Small intestine (tissue), 7 donors: ENCODE results near the gene KEL. TPM values are rescaled to one million over a fixed set of nuclear protein-coding genes. Genes with fewer than 3 reads are reported as not detected.

Source experiments
- DNase-seq, 2 donors: peaks; one replicate each; pipeline versions ENCODE4 v3.0.0 to v3.0.0-alpha.2; 2013
- FAIRE-seq: peaks from 2 replicates; lab custom pipeline; 2012; peaks lifted over from hg19 to GRCh38; lab: Jason Lieb, UNC
- H3K27ac ChIP-seq, 3 donors: one replicate each; pipeline ENCODE4 v1.5.1; 2013; ENCODE audit warnings: low read length in 2 of 3, mild to moderate bottlenecking in 2 of 3, control low read depth in 1 of 3, inconsistent platforms in 1 of 3, low read depth in 1 of 3, moderate library complexity in 1 of 3
- H3K27me3 ChIP-seq, 3 donors: one replicate each; pipeline ENCODE4 v1.6.1; 2013; ENCODE audit warnings: low read length in 3 of 3, inconsistent platforms in 1 of 3; ENCODE audit not compliant: control insufficient read depth in 3 of 3, insufficient read depth in 3 of 3
- H3K36me3 ChIP-seq, 3 donors: one replicate each; pipeline ENCODE4 v1.6.1; 2013; ENCODE audit warnings: low read length in 3 of 3, inconsistent platforms in 1 of 3, low read depth in 1 of 3, mild to moderate bottlenecking in 1 of 3, moderate library complexity in 1 of 3; ENCODE audit not compliant: control insufficient read depth in 3 of 3, insufficient read depth in 2 of 3
- H3K4me1 ChIP-seq, 3 donors: one replicate each; pipeline ENCODE4 v1.6.1; 2013; ENCODE audit warnings: low read length in 2 of 3, inconsistent platforms in 1 of 3, low read depth in 1 of 3, mild to moderate bottlenecking in 1 of 3, moderate library complexity in 1 of 3; ENCODE audit not compliant: control insufficient read depth in 3 of 3, insufficient read depth in 2 of 3
- H3K4me3 ChIP-seq, 3 donors: one replicate each; pipeline ENCODE4 v1.5.1; 2013; ENCODE audit warnings: low read length in 3 of 3, control low read depth in 1 of 3, inconsistent platforms in 1 of 3, low read depth in 1 of 3, mild to moderate bottlenecking in 1 of 3, moderate library complexity in 1 of 3
- H3K9me3 ChIP-seq, 2 donors: one replicate each; pipeline ENCODE4 v1.6.1; 2013; ENCODE audit warnings: low read depth in 1 of 2, low read length in 1 of 2; ENCODE audit not compliant: control insufficient read depth in 2 of 2, insufficient read depth in 1 of 2
- WGBS, 3 donors: extraction: QIAGEN DNeasy Blood & Tissue Kit; methylation state at CpG; one replicate each; pipeline ENCODE4 v1.1.7; 2013; 5-methylcytosine and 5-hydroxymethylcytosine counted together
- polyA plus RNA-seq, 4 donors: library from polyadenylated mRNA; stranded (reverse) in 3 of 4; unstranded in 1 of 4; fragments of 200-250 nt in 3 of 4; fragments of 120-200 nt in 1 of 4; gene quantifications; one replicate each; pipeline versions ENCODE4 v1.2.1 to v1.2.3, GENCODE V29; 2013
- donor health status: healthy with polysubstance abuse.
- donor health status: control.
- donor health status: control.
- donor health status: Bipolar disorder and iron deficiency.
- donor health status: healthy.

KEL gene
- polyA plus RNA-seq, 4 donors, result 0.13 to 6.6 TPM; not detected in 2

DNA sequence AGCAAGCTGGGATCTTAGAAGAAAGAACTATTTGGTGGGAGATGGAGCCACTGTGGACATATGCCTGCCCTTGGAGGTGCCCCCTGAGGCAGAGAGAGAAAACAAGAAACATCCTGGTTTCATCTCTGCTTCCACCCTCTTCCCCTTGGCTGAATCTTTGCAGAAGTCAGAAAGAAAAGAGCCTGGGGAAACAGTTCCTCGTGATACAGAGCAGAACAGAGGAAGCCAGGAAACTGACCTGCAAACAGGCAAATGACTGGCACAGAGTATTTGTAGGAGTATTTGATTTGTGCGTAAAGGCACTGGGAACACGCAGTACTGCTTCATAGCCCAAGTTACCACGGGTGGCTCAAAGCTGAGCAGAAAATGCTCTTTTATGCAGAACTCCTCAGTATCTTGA, 7.0 kb upstream of the KEL start:
- H3K27ac ChIP-seq, result no peak overlapping the region
- H3K9me3 ChIP-seq, result no peaks in the 10 kb centered on the region
- 36 to 54% (median 40%) methylated on average over 4 of the region's 4 CpGs for WGBS, 3 donors
- H3K4me1 ChIP-seq, result peaks cover 0 to 10% (median 0%) of the 10 kb centered on the region in 3 donors
- FAIRE-seq (no peak), DNase-seq (no peak)
- no peaks in the 10 kb centered on the region for H3K27me3 ChIP-seq
- H3K4me3 ChIP-seq, result no peak overlapping the region
- H3K36me3 ChIP-seq, result no peaks in the 10 kb centered on the region

- no peaks in the 10 kb centered on the region for H3K36me3 ChIP-seq
- DNase-seq (no peak), FAIRE-seq (no peak)
- WGBS, 3 donors, result 65 to 78% (median 66%) methylated on average over 4 of the region's 4 CpGs
- no peak overlapping the region for H3K4me3 ChIP-seq
- H3K27me3 ChIP-seq, result no peaks in the 10 kb centered on the region
- H3K4me1 ChIP-seq, result peaks cover 0 to 17% (median 0%) of the 10 kb centered on the region in 3 donors
- H3K27ac ChIP-seq, result no peak overlapping the region
- no peaks in the 10 kb centered on the region for H3K9me3 ChIP-seq
Measured at GRCh38 chr7:142968229-142968628, 6.1 kb upstream of the KEL start.

DNA sequence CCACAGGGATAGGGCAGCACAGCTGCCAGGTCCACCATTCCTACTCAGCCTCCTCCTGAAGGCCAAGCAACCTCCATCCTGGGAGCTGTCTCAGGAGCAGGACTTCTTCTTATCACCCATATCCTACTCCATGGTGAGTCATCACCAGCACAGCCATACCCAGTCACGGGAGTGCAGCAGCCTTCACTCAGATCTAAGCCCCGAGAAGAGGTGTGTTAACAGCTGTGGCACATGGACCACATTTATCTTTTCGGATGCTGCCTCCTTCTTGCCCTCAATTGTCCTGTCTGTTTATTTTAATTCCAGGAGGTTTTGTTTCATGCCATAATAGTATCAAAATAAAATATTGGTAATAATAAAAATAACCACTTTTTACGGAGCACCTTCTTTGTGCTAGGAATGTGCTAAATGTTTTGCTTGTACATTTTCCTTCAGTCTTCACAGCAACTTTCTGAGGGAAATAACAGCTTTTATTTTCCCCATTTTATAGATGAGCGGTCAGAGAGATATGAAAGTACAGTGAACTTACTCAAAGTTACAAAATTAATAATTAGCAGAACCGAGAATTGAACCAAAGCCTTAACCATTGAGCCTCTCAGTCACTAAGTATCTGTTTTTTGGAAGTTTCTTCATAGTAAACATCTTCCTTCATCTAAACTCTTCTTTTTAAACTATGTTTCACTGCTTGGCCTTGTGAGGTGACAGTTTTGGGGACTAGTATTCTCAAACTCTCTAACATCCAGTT, 2.5 kb upstream of the KEL start:
- H3K4me1 ChIP-seq, result peaks cover 0 to 26% (median 0%) of the 10 kb centered on the region in 3 donors
- FAIRE-seq (no peak), DNase-seq (peak; percentile 31 to 66)
- WGBS, 3 donors, result 64 to 77% (median 71%) methylated on average over 6 of the region's 6 CpGs
- H3K27me3 ChIP-seq, result no peaks in the 10 kb centered on the region
- H3K4me3 ChIP-seq, result no peak overlapping the region
- H3K27ac ChIP-seq, result no peak overlapping the region
- H3K9me3 ChIP-seq, result no peaks in the 10 kb centered on the region
- H3K36me3 ChIP-seq, result peaks cover 0 to 5% (median 0%) of the 10 kb centered on the region in 3 donors

DNA sequence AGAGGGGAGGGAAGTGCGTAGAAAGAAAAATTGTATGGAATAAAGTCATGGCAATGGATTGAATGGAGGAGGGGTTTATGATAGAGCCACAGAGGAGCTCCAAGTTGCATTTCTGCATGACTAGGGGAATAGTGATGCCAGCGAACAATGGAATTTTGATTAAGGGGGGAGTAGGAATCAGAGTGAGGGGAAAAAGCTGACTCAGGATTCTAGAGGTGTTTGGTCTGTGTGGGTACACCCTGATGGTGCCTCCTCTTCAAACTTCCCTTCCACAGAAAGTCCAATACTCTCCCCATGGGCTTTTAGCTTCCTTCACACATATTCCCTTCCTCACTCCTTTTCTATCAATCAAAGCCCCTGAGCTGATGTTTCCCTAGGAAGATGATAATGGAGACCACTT, 1.8 kb upstream of the KEL start:
- H3K27ac ChIP-seq, result no peak overlapping the region
- no peak for FAIRE-seq
- H3K27me3 ChIP-seq, result no peaks in the 10 kb centered on the region
- H3K4me3 ChIP-seq, result no peak overlapping the region
- H3K4me1 ChIP-seq, result peaks cover 0 to 22% (median 0%) of the 10 kb centered on the region in 3 donors
- no peaks in the 10 kb centered on the region for H3K9me3 ChIP-seq
- no peak for DNase-seq
- WGBS, 3 donors, result 86 to 94% (median 93%) methylated on average over 2 of the region's 2 CpGs
- peaks cover 0 to 5% (median 0%) of the 10 kb centered on the region in 3 donors for H3K36me3 ChIP-seq

DNA sequence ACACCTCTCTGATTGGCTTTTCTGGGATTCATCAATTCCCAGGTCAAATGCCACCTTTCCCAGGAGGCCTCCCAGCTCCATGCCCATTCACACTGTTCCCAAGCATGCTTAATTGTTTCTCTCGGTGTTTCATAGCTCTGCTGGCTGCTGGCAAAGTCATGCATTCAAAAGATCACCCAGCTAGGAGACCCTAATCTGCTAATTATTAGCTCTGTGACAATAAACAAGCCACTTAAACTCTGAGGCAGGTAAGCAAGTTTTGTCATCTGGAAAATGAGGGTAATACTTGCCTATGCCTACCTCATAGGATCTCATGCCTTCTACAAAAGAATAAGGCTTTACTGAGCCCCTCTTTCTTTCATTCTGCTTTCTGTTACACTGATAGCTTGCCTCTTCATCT, 828 bp upstream of the KEL start:
- H3K9me3 ChIP-seq, result no peaks in the 10 kb centered on the region
- H3K4me3 ChIP-seq, result no peak overlapping the region
- H3K27me3 ChIP-seq, result no peaks in the 10 kb centered on the region
- H3K4me1 ChIP-seq, result peaks cover 0 to 19% (median 0%) of the 10 kb centered on the region in 3 donors
- no peak overlapping the region for H3K27ac ChIP-seq
- no peak for FAIRE-seq
- 57 to 81% (median 65%) methylated on average over 1 of the region's 1 CpG for WGBS, 3 donors
- DNase-seq, result no peak
- H3K36me3 ChIP-seq, result peaks cover 0 to 5% (median 0%) of the 10 kb centered on the region in 3 donors

GRCh38 chr7:142961595-142961972, 579 bp downstream of the KEL start:
- WGBS, 3 donors, result 82 to 91% (median 83%) methylated on average over 4 of the region's 4 CpGs
- DNase-seq, result no peak
- Histone ChIP-seq H3K27me3 (no peaks in the 10 kb centered on the region), H3K4me3 (peak overlapping the region in 1 of 3 donors; percentile 68), H3K4me1 (peaks cover 0 to 31% (median 0%) of the 10 kb centered on the region in 3 donors), H3K27ac (peak overlapping the region in 1 of 3 donors; percentile 83), H3K9me3 (no peaks in the 10 kb centered on the region), H3K36me3 (peaks cover 0 to 10% (median 0%) of the 10 kb centered on the region in 3 donors)
- FAIRE-seq, result no peak

DNA sequence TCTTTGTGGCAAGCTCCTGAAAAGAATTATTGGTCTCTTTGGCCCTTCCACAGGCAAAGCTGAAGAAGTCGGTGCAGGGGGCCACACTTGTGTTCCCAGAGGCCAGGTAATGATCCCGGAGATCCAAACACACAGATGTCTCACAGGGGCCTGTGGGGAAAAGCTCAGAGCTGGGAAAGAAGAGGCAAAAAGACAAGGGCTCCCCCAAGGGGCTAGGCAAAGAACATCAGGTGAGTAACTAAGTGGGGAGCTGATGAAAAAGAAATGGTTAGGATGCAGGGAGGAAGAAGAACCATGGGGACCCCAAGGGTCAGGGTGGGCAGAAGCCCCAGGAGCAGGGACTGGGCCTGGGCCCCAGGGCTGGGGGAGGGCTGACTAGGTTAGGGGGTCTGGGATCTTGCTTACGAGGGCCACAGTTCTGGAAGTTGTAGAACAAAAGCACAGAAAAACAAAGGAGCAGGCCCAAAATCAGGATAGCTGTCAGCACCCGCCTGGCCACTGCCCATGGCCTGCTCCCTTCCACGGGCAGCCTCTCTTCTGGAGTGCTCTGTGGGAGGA, 1.1 kb downstream of the KEL start:
- Histone ChIP-seq H3K4me1 (peaks cover 0 to 37% (median 0%) of the 10 kb centered on the region in 3 donors), H3K27ac (peak overlapping the region in 1 of 3 donors; percentile 83), H3K27me3 (no peaks in the 10 kb centered on the region), H3K36me3 (peaks cover 0 to 13% (median 0%) of the 10 kb centered on the region in 3 donors), H3K9me3 (no peaks in the 10 kb centered on the region), H3K4me3 (peak overlapping the region in 1 of 3 donors; percentile 68)
- FAIRE-seq (no peak), DNase-seq (peak; percentile 23 to 46)
- 71 to 87% (median 85%) methylated on average over 5 of the region's 5 CpGs for WGBS, 3 donors

- Histone ChIP-seq H3K4me3 (no peak overlapping the region), H3K36me3 (peaks cover 0 to 20% (median 0%) of the 10 kb centered on the region in 3 donors), H3K27me3 (no peaks in the 10 kb centered on the region), H3K9me3 (peaks cover 0 to 2% of the 10 kb centered on the region in 2 donors), H3K27ac (peak overlapping the region in 1 of 3 donors; percentile 83), H3K4me1 (peaks cover 0 to 40% (median 0%) of the 10 kb centered on the region in 3 donors)
- no peak for FAIRE-seq
- DNase-seq, result no peak
Measured at GRCh38 chr7:142959202-142959601, 3.0 kb downstream of the KEL start.
